H1 (cell line): Measurements from ENCODE around the gene NMD3. TPM values are rescaled to one million over a fixed set of nuclear protein-coding genes. Genes with fewer than 3 reads are reported as not detected.

Experiments
- MAX ChIP-seq: IDR thresholded peaks from 2 replicates; pipeline ENCODE4 v1.6.1; 2012; ENCODE audit warnings: inconsistent platforms
- NANOG ChIP-seq: IDR thresholded peaks from 2 replicates; pipeline ENCODE4 v1.6.1; 2011; ENCODE audit warnings: low read length, low read depth, mild to moderate bottlenecking, inconsistent platforms; ENCODE audit not compliant: insufficient read depth, poor library complexity, severe bottlenecking
- RAD21 ChIP-seq, 2 experiments: IDR thresholded peaks in 1 of 2; conservative IDR thresholded peaks in 1 of 2; 2 replicates each; pipeline ENCODE4 v1.6.1; 2011; ENCODE audit warnings: low read depth in 2 of 2, low read length in 2 of 2, improper control_type of control experiment in 1 of 2, inconsistent platforms in 1 of 2, mild to moderate bottlenecking in 1 of 2, moderate library complexity in 1 of 2
- RFX5 ChIP-seq: IDR thresholded peaks from 2 replicates; pipeline ENCODE4 v1.6.1; 2011; ENCODE audit warnings: low read depth, low read length, improper control_type of control experiment, borderline replicate concordance
- polyA plus RNA-seq, 7 experiments: library from polyadenylated mRNA; depleted of rRNA in 3 of 7; stranded (reverse) in 5 of 7; unstranded in 2 of 7; fragments of >200 nt in 5 of 7; fragments of 200-250 nt in 2 of 7; gene quantifications; 1 replicate in 5 of 7; 2 replicates in 1 of 7; 4 replicates in 1 of 7; pipeline versions ENCODE4 v1.2.1 to v1.2.3, GENCODE V29; 2011 to 2013; ENCODE audit warnings: missing spikeins in 2 of 7, mixed read lengths in 2 of 7
- total RNA-seq: library from RNA; stranded (reverse); fragmentation: NEBNext Ultra II Directional; extraction: Animal tissue kit (Norgen Biotek cat#: 25700); gene quantifications from 2 replicates; pipeline ENCODE4 v1.2.1, GENCODE V29; 2021
- TF ChIP-seq, protein P1 (sequence below): IDR thresholded peaks from 2 replicates; pipeline ENCODE4 v1.6.1; 2012; ENCODE audit warnings: low read length, inconsistent platforms

Gene NMD3
- total and polyA plus RNA-seq, 2 of the 8 experiments (the other 6 are each of a cell fraction or from before 2014, with no cell fraction given) = 12.1 to 64.2 TPM

GRCh38 chr3:161271646-161272045 is 50.5 kb downstream of the NMD3 start (continued):
- TF ChIP-seq, protein P1, sequence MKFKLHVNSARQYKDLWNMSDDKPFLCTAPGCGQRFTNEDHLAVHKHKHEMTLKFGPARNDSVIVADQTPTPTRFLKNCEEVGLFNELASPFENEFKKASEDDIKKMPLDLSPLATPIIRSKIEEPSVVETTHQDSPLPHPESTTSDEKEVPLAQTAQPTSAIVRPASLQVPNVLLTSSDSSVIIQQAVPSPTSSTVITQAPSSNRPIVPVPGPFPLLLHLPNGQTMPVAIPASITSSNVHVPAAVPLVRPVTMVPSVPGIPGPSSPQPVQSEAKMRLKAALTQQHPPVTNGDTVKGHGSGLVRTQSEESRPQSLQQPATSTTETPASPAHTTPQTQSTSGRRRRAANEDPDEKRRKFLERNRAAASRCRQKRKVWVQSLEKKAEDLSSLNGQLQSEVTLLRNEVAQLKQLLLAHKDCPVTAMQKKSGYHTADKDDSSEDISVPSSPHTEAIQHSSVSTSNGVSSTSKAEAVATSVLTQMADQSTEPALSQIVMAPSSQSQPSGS = no peak
- no peak for TF ChIP-seq RAD21 (IDR thresholded peaks at IDR 0.05 in 1 of 2, conservative IDR thresholded peaks at IDR 0.05 in 1 of 2; ENCODE audit: low read depth in 2 of 2, low read length in 2 of 2)
- no peak for TF ChIP-seq RFX5
- no peak for TF ChIP-seq NANOG
- no peak for TF ChIP-seq MAX
